SK-N-SH (cell line): ENCODE measurements around the gene PTPN6. TPM values are rescaled to one million over a fixed set of nuclear protein-coding genes. Genes with fewer than 3 reads are reported as not detected.

Experiments used
- CTCF ChIA-PET: fragments of 300-600, 350-600 bp; formaldehyde crosslinking; extraction: SDS; loops from one replicate; lab custom pipeline; 2021; lab: Yijun Ruan, JAX
- POLR2A ChIA-PET: fragments of 350-600 bp; sonication (Branson Sonifier 250); formaldehyde crosslinking; extraction: SDS; loops from one replicate; lab custom pipeline; 2020; ENCODE audit warnings: antibody characterized with exemption, inconsistent platforms; lab: Yijun Ruan, JAX
- DNase-seq: peaks from one replicate; pipeline ENCODE4 v3.0.0; 2012
- H2AFZ ChIP-seq: fragments of 200-600 bp; sonication (generic); 2 replicates; pipeline ENCODE4 v1.8.1; 2016; ENCODE audit warnings: antibody characterized with exemption, mild to moderate bottlenecking, low read depth
- H3F3A ChIP-seq: fragments of 200-600 bp; sonication (generic); replicated peaks from 2 replicates; pipeline ENCODE3; 2016; ENCODE audit warnings: antibody characterized with exemption, mild to moderate bottlenecking; ENCODE audit not compliant: insufficient read depth
- H3K27ac ChIP-seq, 2 experiments: fragments of 200-500 bp in 1 of 2; fragments of 200-600 bp in 1 of 2; sonication (Bioruptor generic) in 1 of 2; sonication (generic), shearing (Covaris generic) in 1 of 2; 2 replicates each; pipeline versions ENCODE4 v1.5.1 to v1.6.1; 2014 to 2016; ENCODE audit warnings: low read depth in 2 of 2, inconsistent platforms in 1 of 2, low read length in 1 of 2, mild to moderate bottlenecking in 1 of 2, mixed read lengths in 1 of 2
- H3K27me3 ChIP-seq: fragments of 200-600 bp; sonication (generic), shearing (Covaris generic); 2 replicates; pipeline ENCODE4 v1.6.1; 2016; ENCODE audit warnings: mixed run types; ENCODE audit not compliant: insufficient read depth
- H3K36me3 ChIP-seq, 2 experiments: fragments of 200-500 bp in 1 of 2; fragments of 200-600 bp in 1 of 2; sonication (Bioruptor generic) in 1 of 2; sonication (generic) in 1 of 2; replicated peaks in 1 of 2; 2 replicates each; pipeline versions ENCODE3 to v1.5.1; 2014 to 2016; ENCODE audit warnings: low read length in 1 of 2, mild to moderate bottlenecking in 1 of 2; ENCODE audit not compliant: insufficient read depth in 2 of 2, control insufficient read depth in 1 of 2
- H3K4me1 ChIP-seq, 2 experiments: fragments of 200-500 bp in 1 of 2; fragments of 200-600 bp in 1 of 2; sonication (Bioruptor generic) in 1 of 2; sonication (generic), shearing (Covaris generic) in 1 of 2; 2 replicates each; pipeline versions ENCODE4 v1.5.1 to v1.6.1; 2014 to 2016; ENCODE audit warnings: low read depth in 1 of 2, low read length in 1 of 2, mixed run types in 1 of 2; ENCODE audit not compliant: insufficient read depth in 2 of 2, control insufficient read depth in 1 of 2
- H3K4me2 ChIP-seq: fragments of 200-600 bp; sonication (generic), shearing (Covaris generic); 2 replicates; pipeline ENCODE4 v1.6.1; 2017; ENCODE audit warnings: mixed run types
- H3K4me3 ChIP-seq, 2 experiments: fragments of 200-500 bp in 1 of 2; fragments of 200-600 bp in 1 of 2; sonication (Bioruptor generic) in 1 of 2; sonication (generic), shearing (Covaris generic) in 1 of 2; 2 replicates each; pipeline versions ENCODE4 v1.5.1 to v1.8.1; 2014 to 2016; ENCODE audit warnings: low read depth in 2 of 2, inconsistent platforms in 1 of 2, low read length in 1 of 2, mild to moderate bottlenecking in 1 of 2, mixed read lengths in 1 of 2, moderate library complexity in 1 of 2
- H3K79me2 ChIP-seq: fragments of 200-600 bp; sonication (generic); 2 replicates; pipeline ENCODE4 v1.8.1; 2017; ENCODE audit warnings: mild to moderate bottlenecking; ENCODE audit not compliant: insufficient read depth
- H3K9ac ChIP-seq: fragments of 200-600 bp; sonication (generic); 2 replicates; pipeline ENCODE4 v1.6.1; 2017; ENCODE audit warnings: mixed run types
- H3K9me2 ChIP-seq: fragments of 200-600 bp; sonication (generic); 2 replicates; pipeline ENCODE4 v1.6.1; 2017; ENCODE audit warnings: mixed run types
- H3K9me3 ChIP-seq: fragments of 200-600 bp; sonication (generic); 2 replicates; pipeline ENCODE4 v1.6.1; 2017; ENCODE audit warnings: mixed run types, mild to moderate bottlenecking, moderate library complexity
- H4K20me1 ChIP-seq: fragments of 200-600 bp; sonication (generic); 2 replicates; pipeline ENCODE4 v1.6.1; 2017; ENCODE audit warnings: mild to moderate bottlenecking, mixed run types; ENCODE audit not compliant: insufficient read depth
- CHD2 ChIP-seq: fragments of 150-350 bp; IDR thresholded peaks from 2 replicates; pipeline ENCODE4 v1.6.1; 2018; ENCODE audit warnings: low read length; ENCODE audit not compliant: partially characterized antibody
- ELF1 ChIP-seq: IDR thresholded peaks from 2 replicates; pipeline ENCODE4 v1.4.0; 2012
- EP300 ChIP-seq, 2 experiments: IDR thresholded peaks; 2 replicates each; pipeline versions ENCODE4 v1.4.0 to v1.6.1; 2012; ENCODE audit warnings: borderline replicate concordance in 1 of 2, low read depth in 1 of 2, low read length in 1 of 2
- EZH2phosphoT487 ChIP-seq: fragments of 200-600 bp; sonication (generic); IDR thresholded peaks from 2 replicates; pipeline ENCODE4 v1.6.1; 2017; ENCODE audit warnings: low read depth, mixed run types, mild to moderate bottlenecking, antibody characterized with exemption, moderate library complexity, borderline replicate concordance
- FOXJ3 ChIP-seq: sonication (generic); formaldehyde crosslinking; IDR thresholded peaks from 2 replicates; pipeline ENCODE4 v1.5.1; 2020; ENCODE audit warnings: mild to moderate bottlenecking, missing genetic modification reagents
- GATA2 ChIP-seq: sonication (generic); formaldehyde crosslinking; IDR thresholded peaks from 2 replicates; pipeline ENCODE4 v1.5.0; 2020; ENCODE audit warnings: mild to moderate bottlenecking, missing genetic modification reagents
- NFIC ChIP-seq: IDR thresholded peaks from 2 replicates; pipeline ENCODE4 v1.4.0; 2012; ENCODE audit warnings: borderline replicate concordance
- NRF1 ChIP-seq: IDR thresholded peaks from 2 replicates; pipeline ENCODE4 v1.6.1; 2012; ENCODE audit warnings: low read depth, mild to moderate bottlenecking, low read length
- RAD21 ChIP-seq: IDR thresholded peaks from 2 replicates; pipeline ENCODE4 v1.6.1; 2012; ENCODE audit warnings: mild to moderate bottlenecking, low read length
- REST ChIP-seq: IDR thresholded peaks from 2 replicates; pipeline ENCODE4 v1.6.1; 2012; ENCODE audit warnings: mild to moderate bottlenecking, low read depth, low read length, moderate library complexity
- RFX5 ChIP-seq: IDR thresholded peaks from 2 replicates; pipeline ENCODE4 v1.6.1; 2012; ENCODE audit warnings: mild to moderate bottlenecking, improper control_type of control experiment, low read length
- RXRA ChIP-seq: IDR thresholded peaks from 2 replicates; pipeline ENCODE4 v1.4.0; 2012; ENCODE audit warnings: low read depth, mild to moderate bottlenecking, borderline replicate concordance
- SMC3 ChIP-seq: IDR thresholded peaks from 2 replicates; pipeline ENCODE4 v1.6.1; 2012; ENCODE audit warnings: low read depth, low read length, improper control_type of control experiment
- TCF12 ChIP-seq: IDR thresholded peaks from 2 replicates; pipeline ENCODE4 v1.4.0; 2012
- TEAD4 ChIP-seq: IDR thresholded peaks from 2 replicates; pipeline ENCODE4 v1.4.0; 2012; ENCODE audit warnings: mild to moderate bottlenecking, borderline replicate concordance; ENCODE audit not compliant: insufficient read depth
- USF1 ChIP-seq: IDR thresholded peaks from 2 replicates; pipeline ENCODE4 v1.4.0; 2012; ENCODE audit warnings: low read depth, borderline replicate concordance
- YY1 ChIP-seq: IDR thresholded peaks from 2 replicates; pipeline ENCODE4 v1.4.0; 2012; ENCODE audit warnings: low read depth, mild to moderate bottlenecking
- WGBS: methylation state at CpG from one replicate; pipeline ENCODE4 v1.1.6; 2017; ENCODE audit warnings: low lambda C conversion rate; 5-methylcytosine and 5-hydroxymethylcytosine counted together
- polyA plus RNA-seq, 3 experiments: library from polyadenylated mRNA; depleted of rRNA; stranded (reverse); fragments of >200 nt; gene quantifications; 2 replicates each; pipeline ENCODE4 v1.2.3, GENCODE V29; 2012

PTPN6 gene
- polyA plus RNA-seq, 1 of the 3 experiments (the other 2 are of a cell fraction): 0.12 TPM

DNA sequence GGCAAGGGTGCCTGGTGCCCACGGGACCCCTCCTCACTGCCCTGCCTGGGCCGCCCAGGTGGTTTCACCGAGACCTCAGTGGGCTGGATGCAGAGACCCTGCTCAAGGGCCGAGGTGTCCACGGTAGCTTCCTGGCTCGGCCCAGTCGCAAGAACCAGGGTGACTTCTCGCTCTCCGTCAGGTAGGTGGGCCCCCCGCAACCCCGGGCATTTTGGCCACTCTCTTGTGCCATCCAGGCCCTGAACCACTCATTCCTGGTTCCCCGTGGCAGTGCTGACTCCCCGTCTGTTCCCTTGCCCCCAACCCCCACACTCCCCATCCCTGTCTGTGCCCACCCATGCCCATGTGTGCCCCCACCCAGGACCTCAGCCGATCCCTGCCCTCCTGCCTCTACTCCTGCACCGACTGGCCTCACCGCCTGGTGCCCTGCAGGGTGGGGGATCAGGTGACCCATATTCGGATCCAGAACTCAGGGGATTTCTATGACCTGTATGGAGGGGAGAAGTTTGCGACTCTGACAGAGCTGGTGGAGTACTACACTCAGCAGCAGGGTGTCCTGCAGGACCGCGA is 480 bp downstream of the PTPN6 start:
- no peaks in the 10 kb centered on the region for H3K27me3 ChIP-seq

DNA sequence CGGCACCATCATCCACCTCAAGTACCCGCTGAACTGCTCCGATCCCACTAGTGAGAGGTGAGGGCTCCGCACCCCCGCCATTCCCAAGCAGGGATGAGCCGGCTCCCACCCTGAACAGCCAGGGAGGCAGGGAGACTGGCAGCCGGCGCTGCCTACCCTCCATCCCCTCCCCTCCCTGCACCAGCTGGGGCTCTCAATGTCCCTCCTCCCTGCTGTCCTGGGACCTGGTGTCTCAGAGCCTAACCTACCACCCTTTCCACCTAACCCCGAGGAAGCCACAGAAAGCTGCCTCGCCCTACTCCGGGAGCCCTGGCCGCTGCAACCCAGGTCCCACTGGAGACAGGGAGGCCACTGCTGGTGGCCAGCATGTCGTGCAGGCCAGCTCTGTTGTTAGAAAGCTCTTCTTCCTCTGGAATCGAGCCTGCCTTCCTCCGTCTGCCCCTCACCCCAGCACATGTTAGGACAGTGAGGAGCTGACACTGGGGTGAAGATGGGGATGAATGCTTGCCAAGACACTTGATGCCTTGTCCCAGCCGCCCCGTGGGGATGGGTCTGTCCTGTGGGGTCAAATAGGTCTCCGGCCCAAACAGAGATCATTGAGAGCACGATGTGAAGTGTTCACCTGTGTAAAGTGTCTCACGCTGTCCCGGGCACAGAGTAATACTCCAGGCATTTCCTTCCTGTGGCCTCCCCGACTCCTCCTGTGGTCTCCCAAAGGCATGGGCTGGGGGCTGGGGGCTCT is 1.1 kb downstream of the PTPN6 start:
- Histone ChIP-seq H3K9me3 (no peaks in the 10 kb centered on the region), H3K4me2 (no peak overlapping the region), H3K79me2 (no peaks in the 10 kb centered on the region), H3K4me3 (no peak overlapping the region), H3K4me1 (no peaks in the 10 kb centered on the region), H3K36me3 (no peaks in the 10 kb centered on the region), H3K27ac (no peak overlapping the region), H4K20me1 (no peaks in the 10 kb centered on the region), H2AFZ (no peak overlapping the region), H3K9me2 (no peaks in the 10 kb centered on the region), H3K9ac (no peak overlapping the region), H3F3A (no peaks in the 10 kb centered on the region), H3K27me3 (no peaks in the 10 kb centered on the region)
- CTCF ChIA-PET: interaction anchor here (0.9 to 1.9 kb wide), 3 partner anchors 10 to 14 kb away, joined by 4 to 7 read pairs (median 7); no protein-coding TSS in a partner anchor
- WGBS: 89% methylated on average over 13 of the region's 22 CpGs
- POLR2A ChIA-PET: no interaction called here
- DNase-seq: peak; percentile 17
- TF ChIP-seq RXRA (no peak), YY1 (no peak), RFX5 (no peak), ELF1 (no peak), EP300 (IDR thresholded peaks at IDR 0.05; ENCODE audit: borderline replicate concordance in 1 of 2, low read depth in 1 of 2, low read length in 1 of 2) (no peak), SMC3 (no peak), TCF12 (no peak), USF1 (no peak), NRF1 (no peak), REST (no peak), CHD2 (no peak), FOXJ3 (no peak)

More for the DNA sequence above, 480 bp downstream of the PTPN6 start:
- CTCF ChIA-PET: interaction anchor here (0.8 to 1.9 kb wide), 4 partner anchors 11 to 160 kb away, joined by 3 to 7 read pairs (median 6); no protein-coding TSS in a partner anchor
- Histone ChIP-seq H3K36me3 (peaks cover 0 to 3% of the 10 kb centered on the region in 2 experiments), H4K20me1 (no peaks in the 10 kb centered on the region), H3K9me3 (no peaks in the 10 kb centered on the region), H3K9ac (no peak overlapping the region), H3K9me2 (no peaks in the 10 kb centered on the region), H3K4me3 (no peak overlapping the region), H3K4me2 (no peak overlapping the region), H3K27ac (no peak overlapping the region), H2AFZ (no peak overlapping the region), H3K79me2 (no peaks in the 10 kb centered on the region), H3K4me1 (no peaks in the 10 kb centered on the region), H3F3A (no peaks in the 10 kb centered on the region)
- POLR2A ChIA-PET: no interaction called here
- 84% methylated on average over 12 of the region's 20 CpGs for WGBS
- TF ChIP-seq NRF1 (no peak), RXRA (no peak), EZH2phosphoT487 (no peak), CHD2 (no peak), TEAD4 (no peak), NFIC (no peak), TCF12 (no peak), RFX5 (no peak), GATA2 (CRISPR knock-in tag) (no peak), RAD21 (no peak)
- peak; percentile 18 for DNase-seq
